Superior temporal gyrus (tissue), 1 donor: ENCODE results near the gene APBA1.
"Not testable (repeated sequence)": the region's sequence is repeated elsewhere in the genome, so short reads cannot be mapped to it uniquely, and the experiment has no call there.

Experiments
- DNase-seq: peaks from one replicate; pipeline ENCODE4 v3.0.0-alpha.2; 2016; ENCODE audit errors: extremely low spot score

The APBA1 gene

GRCh38 chr9:69444021-69444420 is 228.2 kb downstream of the APBA1 start:
- DNase-seq: no peak

- DNase-seq: no peak
Measured at GRCh38 chr9:69443178-69443577, 229.0 kb downstream of the APBA1 start.

DNA sequence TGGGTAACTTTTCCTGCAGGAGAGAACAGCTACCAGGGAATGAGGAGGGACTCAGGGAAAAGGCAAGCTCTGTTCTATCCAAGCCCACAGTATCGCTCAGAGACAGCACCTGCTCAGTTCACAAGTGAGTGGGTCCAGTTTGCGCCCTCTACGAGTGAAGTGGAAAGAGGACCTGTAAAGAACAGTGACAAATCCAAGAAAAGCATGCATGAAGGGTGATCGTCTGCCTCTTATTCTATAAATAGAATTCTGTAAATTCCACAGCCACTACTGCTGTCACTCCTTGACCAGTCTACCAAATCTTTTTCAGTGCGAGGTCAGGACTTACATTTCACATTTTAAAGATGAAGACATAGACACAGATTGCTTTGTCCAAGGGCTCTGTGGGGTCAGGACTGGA is 229.7 kb downstream of the APBA1 start:
- DNase-seq: no peak

- not testable (repeated sequence) for DNase-seq
Measured at GRCh38 chr9:69440254-69440955, 231.8 kb downstream of the APBA1 start.

DNA sequence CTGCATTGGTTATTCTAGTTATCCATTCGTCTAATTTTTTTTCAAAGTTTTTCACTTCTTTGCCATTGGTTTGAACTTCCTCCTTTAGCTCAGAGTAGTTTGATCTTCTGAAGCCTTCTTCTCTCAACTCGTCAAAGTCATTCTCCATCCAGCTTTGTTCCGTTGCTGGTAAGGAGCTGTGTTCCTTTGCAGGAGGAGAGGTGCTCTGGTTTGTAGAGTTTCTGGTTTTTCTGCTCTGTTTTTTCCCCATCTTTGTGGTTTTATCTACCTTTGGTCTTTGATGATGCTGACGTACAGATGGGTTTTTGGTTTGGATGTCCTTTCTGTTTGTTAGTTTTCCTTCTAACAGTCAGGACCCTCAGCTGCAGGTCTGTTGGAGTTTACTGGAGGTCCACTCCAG is 232.5 kb downstream of the APBA1 start:
- DNase-seq: not testable (repeated sequence)

DNA sequence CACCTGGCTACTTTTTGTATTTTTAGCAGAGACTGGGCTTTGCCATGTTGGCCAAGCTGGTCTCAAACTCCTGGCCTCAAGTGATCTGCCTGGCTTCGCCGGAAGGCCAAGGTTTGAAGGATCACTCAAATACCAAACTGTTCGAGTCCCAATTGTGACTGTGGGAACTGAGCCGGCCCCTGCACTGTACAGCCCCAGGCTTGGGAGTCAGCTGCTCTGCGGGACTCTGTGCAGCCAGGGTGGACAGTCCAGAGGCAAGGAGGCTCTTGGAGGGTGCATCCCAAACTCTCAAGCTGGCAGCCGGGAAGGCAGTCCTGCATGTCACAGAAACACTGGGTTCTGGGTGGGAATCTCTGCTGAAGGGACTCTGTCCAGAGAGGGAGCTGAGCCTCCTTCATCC is 238.2 kb downstream of the APBA1 start:
- no peak for DNase-seq

- no peak for DNase-seq
Measured at GRCh38 chr9:69433392-69433791, 238.8 kb downstream of the APBA1 start.

DNA sequence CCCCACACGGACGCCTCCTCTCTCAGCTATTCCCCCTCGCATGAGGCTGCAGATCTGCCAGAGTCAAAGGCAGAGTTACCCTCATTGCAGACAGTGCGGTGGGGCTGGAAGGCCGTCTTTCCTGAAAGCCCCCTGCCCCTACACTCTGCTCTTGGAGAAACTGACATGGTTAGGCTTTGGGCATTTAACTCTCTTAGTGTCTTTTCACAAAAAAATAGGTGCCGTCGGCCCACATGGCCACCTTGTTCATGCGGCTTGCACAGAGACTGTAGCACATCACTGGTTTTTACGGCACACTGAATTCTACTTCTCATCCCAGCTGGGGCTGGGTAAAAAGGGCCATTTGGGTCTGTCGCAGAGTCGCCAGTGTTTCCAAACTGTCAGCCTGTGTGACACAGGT is 239.5 kb downstream of the APBA1 start:
- no peak for DNase-seq

GRCh38 chr9:69431777-69432176 is 240.4 kb downstream of the APBA1 start:
- no peak for DNase-seq

DNA sequence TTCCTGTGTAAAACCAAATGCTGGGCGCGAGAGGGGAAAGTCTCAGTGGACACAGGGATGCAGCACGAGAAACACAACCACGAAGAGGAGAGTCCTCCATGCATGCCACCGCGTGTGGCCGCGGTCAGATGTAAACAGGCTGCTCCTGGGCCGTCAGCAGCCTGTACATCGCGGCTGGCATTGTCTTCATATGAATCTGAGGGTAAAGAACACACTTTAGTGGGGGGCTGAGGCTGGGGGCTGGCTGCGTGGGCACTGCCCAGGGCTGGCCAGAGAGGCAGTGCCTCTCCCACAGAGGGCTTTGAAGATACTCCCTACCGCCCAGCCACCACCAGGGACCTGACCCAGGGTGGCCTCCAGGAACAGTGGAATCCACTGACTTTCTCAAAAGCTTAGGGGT is 241.0 kb downstream of the APBA1 start:
- DNase-seq: no peak

- DNase-seq: no peak
Measured at GRCh38 chr9:69430206-69430605, 242.0 kb downstream of the APBA1 start.

DNA sequence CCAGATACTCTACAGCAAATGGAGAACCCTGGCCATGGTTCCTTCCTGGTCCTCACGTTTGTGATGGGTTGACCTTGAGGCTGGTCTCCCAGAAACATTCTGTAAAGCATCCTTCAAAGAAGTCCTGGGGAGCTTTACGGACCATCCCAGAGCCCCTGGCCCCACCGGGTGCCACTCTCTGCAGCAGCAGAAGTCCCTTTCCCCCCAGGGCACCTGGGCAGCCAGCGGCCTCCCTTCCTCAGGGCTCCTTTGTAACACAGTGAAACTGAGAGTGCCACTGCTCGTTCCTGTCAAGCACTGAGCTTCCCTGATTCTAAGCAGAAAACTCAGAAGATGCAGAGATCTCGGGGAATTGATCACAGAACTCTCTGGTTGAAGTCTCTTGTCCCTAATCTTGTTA is 242.9 kb downstream of the APBA1 start:
- DNase-seq: no peak

GRCh38 chr9:69428017-69428785 is 244.0 kb downstream of the APBA1 start:
- DNase-seq: no peak

DNA sequence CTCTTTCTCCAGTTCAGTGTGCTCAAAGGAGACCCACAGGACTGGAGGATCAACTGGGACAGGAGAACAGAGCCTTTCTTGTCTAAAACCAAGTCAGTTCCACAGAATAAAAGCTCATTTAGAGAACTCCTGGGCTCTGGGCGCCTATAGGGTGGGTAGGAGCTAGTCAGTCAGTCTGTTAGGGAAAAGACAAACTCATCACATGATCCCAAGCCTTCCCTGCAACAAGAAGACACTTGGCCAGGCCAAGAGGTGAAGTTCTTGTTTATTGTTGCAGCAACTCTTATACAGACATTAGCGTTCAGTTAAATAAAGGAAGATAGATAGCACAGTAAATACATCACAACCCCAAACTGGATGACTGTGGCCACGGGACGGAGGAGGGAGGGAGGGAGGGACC is 244.9 kb downstream of the APBA1 start:
- peak; percentile 73 for DNase-seq

DNA sequence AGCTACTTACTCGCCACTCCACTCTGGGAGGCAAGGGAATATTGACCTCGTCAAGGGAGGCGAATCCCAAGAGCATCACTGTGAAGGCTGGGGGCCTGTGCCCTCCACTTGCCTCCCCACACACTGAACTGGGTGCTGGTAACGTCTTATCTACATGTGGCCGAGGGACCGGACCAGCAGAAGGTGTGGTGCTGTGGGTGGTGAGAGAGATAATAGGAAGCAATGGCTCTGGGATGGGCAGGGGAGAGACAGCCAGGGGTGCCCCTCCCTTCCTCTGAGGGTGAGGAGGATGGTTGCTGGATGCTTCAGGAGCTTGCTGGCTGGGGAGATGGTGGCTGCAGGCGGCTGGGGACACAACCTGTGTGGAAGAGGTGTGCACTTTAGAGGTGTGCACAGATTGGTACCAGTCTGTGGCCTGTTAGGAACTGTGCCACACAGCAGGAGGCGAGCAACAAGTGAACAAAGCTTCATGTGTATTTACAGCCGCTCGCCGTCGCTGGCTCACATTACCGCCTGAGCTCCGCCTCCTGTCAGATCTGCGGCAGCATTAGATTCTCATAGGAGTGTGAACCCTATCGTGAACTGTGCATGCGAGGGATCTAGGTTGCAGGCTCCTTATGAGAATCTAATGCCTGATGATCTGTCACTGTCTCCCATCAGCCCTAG is 246.9 kb downstream of the APBA1 start:
- peak; percentile 58 for DNase-seq

DNA sequence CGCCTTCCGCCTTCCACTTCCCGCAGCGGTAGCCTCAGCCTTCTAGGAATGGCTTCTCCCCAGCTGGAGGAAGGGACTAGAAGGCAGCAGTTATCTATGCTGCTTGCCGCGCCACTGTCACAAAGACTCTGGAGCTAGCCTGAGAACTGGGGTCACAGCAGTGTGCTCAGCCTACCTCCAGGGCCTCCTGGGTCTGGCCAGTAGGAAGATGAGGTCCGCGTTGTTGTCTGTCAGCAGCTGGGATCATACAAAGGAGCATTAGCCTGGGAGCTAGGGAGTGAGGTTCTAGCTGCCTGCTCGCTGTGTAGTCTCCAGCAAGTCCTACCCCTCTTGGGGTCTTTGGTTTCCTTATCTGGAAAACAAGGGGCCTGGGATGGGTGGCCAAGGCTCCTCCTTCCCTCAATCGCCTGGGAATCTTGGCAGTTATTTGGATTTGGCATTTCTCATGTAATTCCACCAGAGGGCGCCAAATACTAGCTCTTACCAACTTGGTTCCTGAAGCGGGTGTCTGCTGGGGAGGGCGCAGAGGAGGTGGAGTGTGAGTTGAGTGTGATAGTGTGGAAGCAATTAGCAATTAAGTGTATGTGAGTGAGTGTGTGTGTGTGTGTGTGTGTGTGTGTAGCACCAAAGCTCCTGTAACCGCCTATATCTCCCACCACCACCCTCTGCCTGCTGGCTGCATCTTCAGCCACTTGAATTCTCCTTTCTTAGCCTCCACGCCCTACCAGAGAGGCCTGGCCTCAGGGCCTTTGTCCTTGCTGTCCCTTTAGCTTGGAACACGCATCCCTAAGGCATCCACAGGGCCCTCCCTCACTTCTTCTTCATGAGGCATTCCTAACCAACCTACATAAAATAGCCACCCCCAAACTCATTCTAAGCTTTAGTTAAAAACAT is 250.0 kb downstream of the APBA1 start:
- peak; percentile 97 for DNase-seq

DNA sequence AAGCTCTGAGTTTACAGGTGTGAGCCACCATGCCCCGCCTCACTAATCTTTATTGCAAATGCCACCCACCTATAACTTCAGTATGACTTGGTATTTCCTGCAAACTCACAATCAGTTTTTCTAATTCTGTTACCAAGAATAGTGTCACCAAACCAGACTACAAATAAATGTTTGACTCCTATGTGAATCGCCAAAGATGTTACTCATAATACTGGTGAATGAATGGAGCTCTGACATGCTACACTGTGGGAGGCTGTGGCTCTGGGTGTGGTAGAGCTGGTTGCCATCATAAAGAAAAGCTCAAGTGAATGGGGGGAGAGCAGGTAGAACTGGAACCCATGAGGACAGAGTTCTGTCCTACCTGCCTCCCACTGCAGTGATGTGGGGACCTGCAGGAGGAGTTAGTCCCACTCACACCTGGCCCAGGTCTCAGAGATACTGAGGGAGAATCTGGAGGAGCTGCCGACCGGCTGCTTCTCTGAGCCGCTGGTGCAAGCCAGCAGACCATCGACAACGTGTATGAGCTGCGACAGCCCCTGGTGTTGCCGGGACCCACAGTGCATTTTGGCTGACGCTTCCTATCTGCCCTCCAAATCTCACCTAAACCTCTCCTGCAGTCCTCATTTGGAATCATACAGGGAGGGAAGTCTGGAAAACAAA is 251.4 kb downstream of the APBA1 start:
- no peak for DNase-seq

DNA sequence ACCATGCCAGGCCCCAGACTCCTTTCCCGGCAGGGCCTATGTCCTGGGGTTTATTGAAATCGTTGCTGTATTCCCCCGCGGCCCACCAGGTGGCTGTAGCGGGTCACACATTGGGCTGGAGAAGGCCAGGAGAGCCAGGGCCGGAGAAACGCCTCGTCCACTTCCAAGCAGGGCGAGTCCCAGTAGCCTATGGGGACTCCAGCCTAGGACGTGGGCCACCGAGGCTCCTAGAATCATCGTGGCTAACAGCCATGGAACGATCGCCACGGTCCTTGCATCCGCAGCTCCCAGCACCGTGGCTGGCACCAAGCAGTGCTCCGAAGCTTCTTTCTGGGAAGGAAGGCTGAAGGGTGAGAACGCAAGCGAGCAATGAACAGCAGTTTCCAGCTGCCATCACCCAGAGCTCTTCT is 259.4 kb downstream of the APBA1 start:
- peak; percentile 59 for DNase-seq

DNA sequence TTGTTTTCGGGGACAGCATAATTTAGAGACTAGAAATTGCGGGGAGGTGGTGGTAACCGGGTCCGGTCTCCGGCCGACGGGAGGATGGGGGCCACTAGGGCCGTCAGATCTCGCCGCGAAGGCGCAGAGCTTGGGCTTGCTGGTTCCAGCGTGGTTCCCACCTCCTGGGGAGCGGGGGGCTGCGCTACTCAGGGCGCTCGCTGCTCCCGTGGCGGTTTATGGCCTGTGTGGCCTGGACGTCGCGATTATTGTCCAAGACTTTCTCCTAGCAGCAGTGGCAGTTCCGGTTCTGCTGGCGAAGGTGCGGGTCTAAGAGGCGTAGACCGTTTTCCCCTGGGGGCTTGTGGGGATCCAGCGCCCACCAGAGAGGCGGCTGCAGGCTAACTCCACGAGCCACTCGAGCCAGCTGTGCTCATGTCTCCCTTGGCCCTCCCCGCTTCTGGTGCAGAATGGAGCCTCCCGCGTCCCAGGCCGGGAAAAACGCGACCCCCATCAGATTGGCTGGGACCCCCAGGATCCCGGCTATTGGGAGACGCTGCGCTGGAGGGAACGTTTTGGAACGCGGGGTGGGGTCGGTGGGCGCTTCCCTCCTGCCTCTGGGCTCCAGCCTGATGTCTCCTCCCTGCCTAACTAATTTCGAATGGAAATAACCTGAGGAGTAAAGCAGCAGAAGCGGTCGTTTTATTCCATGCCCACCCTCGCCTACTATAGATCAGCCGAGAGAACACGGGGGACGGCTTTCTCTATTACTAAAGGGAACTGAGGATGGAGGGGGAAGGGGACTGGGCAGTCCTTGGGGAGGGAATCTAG is 260.0 kb downstream of the APBA1 start:
- DNase-seq: no peak

GRCh38 chr9:69411246-69411645 is 260.9 kb downstream of the APBA1 start:
- no peak for DNase-seq
